GM18861 (cell line): ENCODE data around the gene DNASE1L2.
"Not testable (repeated sequence)": the region's sequence is repeated elsewhere in the genome, so short reads cannot be mapped to it uniquely, and the experiment has no call there.

Source experiments
- ATAC-seq: cut with Tn5 transposase; IDR thresholded peaks from one replicate; pipeline ENCODE4 v1.9.1; 2021; ENCODE audit not compliant: unreplicated experiment

Gene DNASE1L2

GRCh38 chr16:2203119-2203688 lies 33.0 kb upstream of the DNASE1L2 start:
- ATAC-seq = not testable (repeated sequence)

- no peak for ATAC-seq
Observed at GRCh38 chr16:2204416-2205103, 31.7 kb upstream of the DNASE1L2 start.

GRCh38 chr16:2205104-2205966 lies 30.9 kb upstream of the DNASE1L2 start, which contains the start of gene MLST8:
Gene MLST8, plus strand, starts transcription at chr16:2205454. Its CDS starts 632 bp downstream, at chr16:2206086.
- ATAC-seq = peak; percentile 62

GRCh38 chr16:2205967-2206313 lies 30.3 kb upstream of the DNASE1L2 start:
- ATAC-seq = peak; percentile 10

GRCh38 chr16:2206420-2206779 lies 29.8 kb upstream of the DNASE1L2 start:
- no peak for ATAC-seq

- ATAC-seq = no peak
Observed at GRCh38 chr16:2206780-2207433, 29.3 kb upstream of the DNASE1L2 start.

GRCh38 chr16:2207872-2208271 lies 28.4 kb upstream of the DNASE1L2 start:
- ATAC-seq = no peak

- no peak for ATAC-seq
Observed at GRCh38 chr16:2208308-2208707, 27.9 kb upstream of the DNASE1L2 start.

GRCh38 chr16:2208772-2209171 lies 27.5 kb upstream of the DNASE1L2 start:
- no peak for ATAC-seq

- no peak for ATAC-seq
Observed at GRCh38 chr16:2209258-2210008, 26.8 kb upstream of the DNASE1L2 start.

- ATAC-seq = no peak
Observed at GRCh38 chr16:2210009-2210332, 26.3 kb upstream of the DNASE1L2 start.

GRCh38 chr16:2210386-2211365 lies 25.6 kb upstream of the DNASE1L2 start, which contains the start of gene BRICD5:
Gene BRICD5, minus strand, starts transcription at chr16:2210863. Its CDS starts 30 bp downstream, at chr16:2210833.
- no peak for ATAC-seq

- ATAC-seq = no peak
Observed at GRCh38 chr16:2211923-2212347, 24.3 kb upstream of the DNASE1L2 start.

GRCh38 chr16:2212362-2213324 lies 23.6 kb upstream of the DNASE1L2 start:
- no peak for ATAC-seq

GRCh38 chr16:2213817-2214718 lies 22.2 kb upstream of the DNASE1L2 start:
- peak; percentile 10 for ATAC-seq

GRCh38 chr16:2214719-2214968 lies 21.6 kb upstream of the DNASE1L2 start, which contains the start of gene PGP:
Gene PGP, minus strand, starts transcription at chr16:2214840. Its CDS starts 63 bp downstream, at chr16:2214777.
- peak; percentile 76 for ATAC-seq

GRCh38 chr16:2216330-2216729 lies 19.9 kb upstream of the DNASE1L2 start:
- ATAC-seq = no peak
